Endothelial cell of umbilical vein (primary cell): Measurements from ENCODE around the gene MCU. TPM values are rescaled to one million over a fixed set of nuclear protein-coding genes. Genes with fewer than 3 reads are reported as not detected.
"Not testable (repeated sequence)": the region's sequence is repeated elsewhere in the genome, so short reads cannot be mapped to it uniquely, and the experiment has no call there.

Experiments used
- BruUV-seq: library from RNA; stranded (reverse); fragments of 400-500 nt; replicated peaks from 2 replicates; lab custom pipeline; 2021; lab: Mats Ljungman, UMichigan
- CTCF ChIA-PET: fragments of 300-600, 350-600 bp; sonication (Branson Sonifier 250); formaldehyde crosslinking; loops from one replicate; lab custom pipeline; 2021; ENCODE audit warnings: antibody characterized with exemption, inconsistent platforms; lab: Charles Lee
- POLR2A ChIA-PET: fragments of 300-600, 350-600 bp; sonication (Branson Sonifier 250); formaldehyde crosslinking; loops from one replicate; lab custom pipeline; 2021; ENCODE audit warnings: antibody characterized with exemption, inconsistent platforms; lab: Charles Lee
- DNase-seq: peaks from one replicate; pipeline ENCODE4 v3.0.0-alpha.2; 2011; ENCODE audit warnings: low read depth, low spot score
- FAIRE-seq: peaks from 2 replicates; lab custom pipeline; 2011; peaks lifted over from hg19 to GRCh38; lab: Jason Lieb, UNC
- H2AFZ ChIP-seq: 2 replicates; pipeline ENCODE4 v1.6.0; 2012; ENCODE audit warnings: low read depth, low read length, control low read depth, inconsistent platforms
- H3K27ac ChIP-seq: 2 replicates; pipeline ENCODE4 v1.5.1; 2011; ENCODE audit warnings: low read depth, mild to moderate bottlenecking, control low read depth, low read length, moderate library complexity; ENCODE audit not compliant: insufficient read depth
- H3K27me3 ChIP-seq, 2 experiments: 2 replicates each; pipeline versions ENCODE4 v1.6.0 to v1.6.1; 2011; ENCODE audit warnings: low read length in 2 of 2, mixed read lengths in 1 of 2; ENCODE audit not compliant: control insufficient read depth in 2 of 2, insufficient read depth in 2 of 2
- H3K36me3 ChIP-seq, 2 experiments: 2 replicates in 1 of 2; 3 replicates in 1 of 2; pipeline ENCODE4 v1.5.1; 2011; ENCODE audit warnings: low read length in 2 of 2, mild to moderate bottlenecking in 1 of 2, moderate library complexity in 1 of 2; ENCODE audit not compliant: control insufficient read depth in 2 of 2, insufficient read depth in 2 of 2; ENCODE audit errors: extremely low read depth in 1 of 2
- H3K4me1 ChIP-seq: 3 replicates; pipeline ENCODE4 v1.5.1; 2011; ENCODE audit warnings: mild to moderate bottlenecking, low read length; ENCODE audit not compliant: control insufficient read depth, insufficient read depth; ENCODE audit errors: extremely low read depth
- H3K4me2 ChIP-seq: 2 replicates; pipeline ENCODE4 v1.6.1; 2011; ENCODE audit warnings: low read length, control low read depth, mixed read lengths; ENCODE audit not compliant: insufficient read depth
- H3K4me3 ChIP-seq, 3 experiments: fragments of 200-600 bp in 1 of 3; sonication (generic), shearing (Covaris generic) in 1 of 3; replicated peaks in 1 of 3; 2 replicates each; pipeline ENCODE4 v1.5.1; 2011 to 2016; ENCODE audit warnings: control low read depth in 3 of 3, low read length in 3 of 3, mild to moderate bottlenecking in 2 of 3, inconsistent platforms in 1 of 3, low read depth in 1 of 3, moderate library complexity in 1 of 3; ENCODE audit not compliant: insufficient read depth in 1 of 3
- H3K79me2 ChIP-seq: 2 replicates; pipeline ENCODE4 v1.6.0; 2012; ENCODE audit warnings: low read length, inconsistent platforms; ENCODE audit not compliant: control insufficient read depth, insufficient read depth
- H3K9ac ChIP-seq: replicated peaks from 2 replicates; pipeline ENCODE3; 2011; ENCODE audit warnings: low read length, control low read depth; ENCODE audit not compliant: insufficient read depth; ENCODE audit errors: extremely low read depth
- H3K9me1 ChIP-seq: replicated peaks from 3 replicates; pipeline ENCODE4 v1.6.0; 2011; ENCODE audit warnings: mild to moderate bottlenecking, low read length; ENCODE audit not compliant: control insufficient read depth, insufficient read depth; ENCODE audit errors: extremely low read depth
- H3K9me3 ChIP-seq: replicated peaks from 2 replicates; pipeline ENCODE4 v1.5.1; 2012; ENCODE audit warnings: low read length, inconsistent platforms; ENCODE audit not compliant: control insufficient read depth, insufficient read depth
- H4K20me1 ChIP-seq: replicated peaks from 2 replicates; pipeline ENCODE3; 2011; ENCODE audit warnings: mild to moderate bottlenecking, low read length; ENCODE audit not compliant: control insufficient read depth, insufficient read depth; ENCODE audit errors: extremely low read depth
- EZH2 ChIP-seq: IDR thresholded peaks from 2 replicates; pipeline ENCODE4 v1.6.1; 2012; ENCODE audit warnings: borderline replicate concordance, low read depth, mild to moderate bottlenecking, moderate library complexity, low read length, inconsistent platforms; ENCODE audit not compliant: severe bottlenecking
- FOS ChIP-seq: IDR thresholded peaks from 2 replicates; pipeline ENCODE4 v1.6.1; 2011; ENCODE audit warnings: mild to moderate bottlenecking, low read length, moderate library complexity, borderline replicate concordance; ENCODE audit not compliant: insufficient read depth
- GATA2 ChIP-seq: IDR thresholded peaks from 2 replicates; pipeline ENCODE4 v1.7.0; 2011; ENCODE audit warnings: low read depth, mild to moderate bottlenecking, moderate library complexity, mixed read lengths, low read length; ENCODE audit not compliant: insufficient read length, insufficient read depth
- MAX ChIP-seq: IDR thresholded peaks from 2 replicates; pipeline ENCODE4 v1.6.1; 2011; ENCODE audit not compliant: insufficient read depth, insufficient read length
- MYC ChIP-seq: IDR thresholded peaks from one replicate; pipeline ENCODE4 v1.6.1; 2011; ENCODE audit warnings: mild to moderate bottlenecking, low read depth, low read length
- POLR2AphosphoS5 ChIP-seq: IDR thresholded peaks from 2 replicates; pipeline ENCODE4 v1.6.1; 2012; ENCODE audit warnings: low read depth, mild to moderate bottlenecking, control low read depth, low read length, moderate library complexity; ENCODE audit not compliant: insufficient read depth
- dilution Hi-C: fragments of 300-500 bp; cut with MboI; formaldehyde crosslinking; loops from one replicate; pipeline ENCODE4 v1.15.0; 2019; ENCODE audit warnings: low sequenced_read_pairs; ENCODE audit not compliant: extremely low pct_ligation_motif_present
- intact Hi-C: fragments of 100-400 bp; cut with micrococcal nuclease; formaldehyde crosslinking; loops from one replicate; pipeline ENCODE4 v1.10.0; 2022
- polyA plus RNA-seq, 4 experiments: library from polyadenylated mRNA; depleted of rRNA in 3 of 4; stranded (reverse) in 3 of 4; unstranded in 1 of 4; fragments of >200 nt; gene quantifications; 2 replicates each; pipeline versions ENCODE4 v1.2.1 to v1.2.3, GENCODE V29; 2011 to 2012; ENCODE audit warnings: missing spikeins in 1 of 4
- total RNA-seq: library from RNA; stranded (reverse); gene quantifications from 2 replicates; pipeline ENCODE4 v1.2.3, GENCODE V29; 2021

The MCU gene
- total and polyA plus RNA-seq, 2 donors (not counting 3 experiments of a cell fraction or from before 2014, with no cell fraction given): 25.2 to 37.2 TPM

GRCh38 chr10:72918352-72918751, 226.4 kb downstream of the MCU start:
- no peaks in the 10 kb centered on the region for H3K79me2 ChIP-seq
- TF ChIP-seq MYC (no peak), MAX (no peak), GATA2 (no peak), EZH2 (no peak), FOS (no peak), POLR2AphosphoS5 (no peak)
- ChIA-PET CTCF (no interaction called here), POLR2A (no interaction called here)
- BruUV-seq: no TSS peak
- no peaks in the 10 kb centered on the region for H3K9me3 ChIP-seq
- H3K4me3 ChIP-seq: no peak overlapping the region
- intact Hi-C loops (no loop called here), dilution Hi-C loops (no loop called here)
- H3K9ac ChIP-seq: no peak overlapping the region
- H2AFZ ChIP-seq: no peak overlapping the region
- no peaks in the 10 kb centered on the region for H3K36me3 ChIP-seq
- no peak for FAIRE-seq
- H3K27me3 ChIP-seq: peaks cover 3 to 6% of the 10 kb centered on the region in 2 experiments
- H3K9me1 ChIP-seq: no peaks in the 10 kb centered on the region
- H3K4me2 ChIP-seq: no peak overlapping the region
- H4K20me1 ChIP-seq: no peaks in the 10 kb centered on the region
- H3K4me1 ChIP-seq: no peaks in the 10 kb centered on the region
- DNase-seq: no peak
- H3K27ac ChIP-seq: no peak overlapping the region

GRCh38 chr10:72921147-72921683, 229.3 kb downstream of the MCU start:
- H3K27me3 ChIP-seq, dilution Hi-C loops, H3K27ac ChIP-seq, intact Hi-C loops, H3K4me3 ChIP-seq, H3K36me3 ChIP-seq, DNase-seq, H3K4me1 ChIP-seq, BruUV-seq, H3K9me1 ChIP-seq, POLR2A ChIA-PET, FAIRE-seq, H2AFZ ChIP-seq, H3K9me3 ChIP-seq, H3K79me2 ChIP-seq, H3K9ac ChIP-seq, H3K4me2 ChIP-seq, H4K20me1 ChIP-seq: not testable (repeated sequence)
- CTCF ChIA-PET: interaction anchor here (2.0 kb wide), 1 partner anchor 14 kb away, joined by 5 read pairs; no protein-coding TSS in a partner anchor
